Neural progenitor cell (in vitro differentiated cells): ENCODE results near the gene CDR2L.
"Not testable (repeated sequence)": the region's sequence is repeated elsewhere in the genome, so short reads cannot be mapped to it uniquely, and the experiment has no call there.

Experiments
- EZH2 ChIP-seq: fragments of 200-600 bp; sonication (generic); IDR thresholded peaks from 2 replicates; pipeline ENCODE4 v1.6.1; 2017; ENCODE audit warnings: antibody characterized with exemption, mild to moderate bottlenecking, moderate library complexity
- TF ChIP-seq, protein P1 (sequence below): fragments of 200-600 bp; sonication (generic); IDR thresholded peaks from 2 replicates; pipeline ENCODE4 v1.5.1; 2017; ENCODE audit warnings: antibody characterized with exemption, mild to moderate bottlenecking

- TF ChIP-seq, protein P1, sequence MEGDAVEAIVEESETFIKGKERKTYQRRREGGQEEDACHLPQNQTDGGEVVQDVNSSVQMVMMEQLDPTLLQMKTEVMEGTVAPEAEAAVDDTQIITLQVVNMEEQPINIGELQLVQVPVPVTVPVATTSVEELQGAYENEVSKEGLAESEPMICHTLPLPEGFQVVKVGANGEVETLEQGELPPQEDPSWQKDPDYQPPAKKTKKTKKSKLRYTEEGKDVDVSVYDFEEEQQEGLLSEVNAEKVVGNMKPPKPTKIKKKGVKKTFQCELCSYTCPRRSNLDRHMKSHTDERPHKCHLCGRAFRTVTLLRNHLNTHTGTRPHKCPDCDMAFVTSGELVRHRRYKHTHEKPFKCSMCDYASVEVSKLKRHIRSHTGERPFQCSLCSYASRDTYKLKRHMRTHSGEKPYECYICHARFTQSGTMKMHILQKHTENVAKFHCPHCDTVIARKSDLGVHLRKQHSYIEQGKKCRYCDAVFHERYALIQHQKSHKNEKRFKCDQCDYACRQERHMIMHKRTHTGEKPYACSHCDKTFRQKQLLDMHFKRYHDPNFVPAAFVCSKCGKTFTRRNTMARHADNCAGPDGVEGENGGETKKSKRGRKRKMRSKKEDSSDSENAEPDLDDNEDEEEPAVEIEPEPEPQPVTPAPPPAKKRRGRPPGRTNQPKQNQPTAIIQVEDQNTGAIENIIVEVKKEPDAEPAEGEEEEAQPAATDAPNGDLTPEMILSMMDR: not testable (repeated sequence)
- TF ChIP-seq EZH2: not testable (repeated sequence)
These were observed 39.2 kb downstream of the CDR2L start for GRCh38 chr17:75026650-75027049.
